Thymus (tissue), 11 donors: ENCODE measurements around the gene LTBP3. TPM values are rescaled to one million over a fixed set of nuclear protein-coding genes. Genes with fewer than 3 reads are reported as not detected.

Source experiments
- DNase-seq, 9 donors: peaks; one replicate each; pipeline ENCODE4 v3.0.0-alpha.2; 2013; ENCODE audit warnings: low spot score in 9 of 9, low read depth in 6 of 9, missing footprints in 1 of 9
- H3K27ac ChIP-seq, 2 donors: one replicate each; pipeline ENCODE4 v1.5.1; 2013; ENCODE audit warnings: control low read depth in 1 of 2, low read depth in 1 of 2, low read length in 1 of 2, mild to moderate bottlenecking in 1 of 2, moderate library complexity in 1 of 2
- H3K27me3 ChIP-seq, 2 donors: one replicate each; pipeline ENCODE4 v1.5.1; 2013; ENCODE audit warnings: low read length in 1 of 2; ENCODE audit not compliant: control insufficient read depth in 2 of 2, insufficient read depth in 1 of 2
- H3K36me3 ChIP-seq, 2 donors: one replicate each; pipeline ENCODE4 v1.5.1; 2013; ENCODE audit warnings: low read length in 1 of 2, mild to moderate bottlenecking in 1 of 2, moderate library complexity in 1 of 2; ENCODE audit not compliant: control insufficient read depth in 2 of 2, insufficient read depth in 2 of 2
- H3K4me1 ChIP-seq, 2 donors: one replicate each; pipeline ENCODE4 v1.5.1; 2013; ENCODE audit warnings: low read length in 2 of 2; ENCODE audit not compliant: control insufficient read depth in 2 of 2, insufficient read depth in 2 of 2
- H3K4me3 ChIP-seq, 2 donors: one replicate each; pipeline ENCODE4 v1.5.1; 2013; ENCODE audit warnings: low read length in 2 of 2, control low read depth in 1 of 2, mild to moderate bottlenecking in 1 of 2
- H3K9me3 ChIP-seq, 2 donors: one replicate each; pipeline ENCODE4 v1.5.1; 2013; ENCODE audit warnings: low read length in 1 of 2, mild to moderate bottlenecking in 1 of 2; ENCODE audit not compliant: control insufficient read depth in 2 of 2, insufficient read depth in 1 of 2
- WGBS: extraction: QIAGEN DNeasy Blood & Tissue Kit; methylation state at CpG from one replicate; pipeline ENCODE4 v1.1.7; 2013; 5-methylcytosine and 5-hydroxymethylcytosine counted together
- polyA plus RNA-seq: library from polyadenylated mRNA; stranded (reverse); fragments of 200-250 nt; gene quantifications from one replicate; pipeline ENCODE4 v1.2.3, GENCODE V29; 2013
- total RNA-seq: library from RNA; stranded (reverse); fragments of 120-200 nt; gene quantifications from one replicate; pipeline ENCODE4 v1.2.4, GENCODE V29; 2013
- donor health status: healthy.

LTBP3 gene
- total and polyA plus RNA-seq, 2 donors: 13.3 to 64.6 TPM

GRCh38 chr11:65504674-65505465 lies 53.3 kb downstream of the LTBP3 start:
- Histone ChIP-seq H3K36me3 (peaks cover 55 to 62% of the 10 kb centered on the region in 2 donors), H3K4me3 (peak overlapping the region; percentile 83 to 100), H3K27ac (peak overlapping the region; percentile 79 to 100), H3K4me1 (peaks cover 3 to 33% of the 10 kb centered on the region in 2 donors), H3K9me3 (no peaks in the 10 kb centered on the region), H3K27me3 (no peaks in the 10 kb centered on the region)
- peak in 2 of 9 donors; percentile 19 to 47 for DNase-seq
- WGBS: 26% methylated on average over 8 of the region's 8 CpGs

DNA sequence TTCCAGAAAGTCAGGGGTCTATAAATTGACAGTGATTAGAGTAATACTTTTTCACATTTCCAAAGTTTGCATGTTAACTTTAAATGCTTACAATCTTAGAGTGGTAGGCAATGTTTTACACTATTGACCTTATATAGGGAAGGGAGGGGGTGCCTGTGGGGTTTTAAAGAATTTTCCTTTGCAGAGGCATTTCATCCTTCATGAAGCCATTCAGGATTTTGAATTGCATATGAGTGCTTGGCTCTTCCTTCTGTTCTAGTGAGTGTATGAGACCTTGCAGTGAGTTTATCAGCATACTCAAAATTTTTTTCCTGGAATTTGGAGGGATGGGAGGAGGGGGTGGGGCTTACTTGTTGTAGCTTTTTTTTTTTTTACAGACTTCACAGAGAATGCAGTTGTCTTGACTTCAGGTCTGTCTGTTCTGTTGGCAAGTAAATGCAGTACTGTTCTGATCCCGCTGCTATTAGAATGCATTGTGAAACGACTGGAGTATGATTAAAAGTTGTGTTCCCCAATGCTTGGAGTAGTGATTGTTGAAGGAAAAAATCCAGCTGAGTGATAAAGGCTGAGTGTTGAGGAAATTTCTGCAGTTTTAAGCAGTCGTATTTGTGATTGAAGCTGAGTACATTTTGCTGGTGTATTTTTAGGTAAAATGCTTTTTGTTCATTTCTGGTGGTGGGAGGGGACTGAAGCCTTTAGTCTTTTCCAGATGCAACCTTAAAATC lies 54.0 kb downstream of the LTBP3 start:
- under 1% methylated on average over 3 of the region's 3 CpGs for WGBS

DNA sequence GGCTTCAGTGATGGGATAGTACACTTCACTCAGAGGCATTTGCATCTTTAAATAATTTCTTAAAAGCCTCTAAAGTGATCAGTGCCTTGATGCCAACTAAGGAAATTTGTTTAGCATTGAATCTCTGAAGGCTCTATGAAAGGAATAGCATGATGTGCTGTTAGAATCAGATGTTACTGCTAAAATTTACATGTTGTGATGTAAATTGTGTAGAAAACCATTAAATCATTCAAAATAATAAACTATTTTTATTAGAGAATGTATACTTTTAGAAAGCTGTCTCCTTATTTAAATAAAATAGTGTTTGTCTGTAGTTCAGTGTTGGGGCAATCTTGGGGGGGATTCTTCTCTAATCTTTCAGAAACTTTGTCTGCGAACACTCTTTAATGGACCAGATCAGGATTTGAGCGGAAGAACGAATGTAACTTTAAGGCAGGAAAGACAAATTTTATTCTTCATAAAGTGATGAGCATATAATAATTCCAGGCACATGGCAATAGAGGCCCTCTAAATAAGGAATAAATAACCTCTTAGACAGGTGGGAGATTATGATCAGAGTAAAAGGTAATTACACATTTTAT lies 54.7 kb downstream of the LTBP3 start:
- Histone ChIP-seq H3K27me3 (no peaks in the 10 kb centered on the region), H3K9me3 (no peaks in the 10 kb centered on the region), H3K4me3 (peak overlapping the region; percentile 83 to 100), H3K27ac (peak overlapping the region; percentile 70 to 100), H3K36me3 (peaks cover 55 to 62% of the 10 kb centered on the region in 2 donors), H3K4me1 (peaks cover 3 to 31% of the 10 kb centered on the region in 2 donors)
- under 1% methylated on average over 3 of the region's 3 CpGs for WGBS
- peak in 1 of 9 donors; percentile 47 for DNase-seq

More for the DNA sequence above, 54.0 kb downstream of the LTBP3 start:
- Histone ChIP-seq H3K27me3 (no peaks in the 10 kb centered on the region), H3K27ac (peak overlapping the region; percentile 15 to 100), H3K4me3 (peak overlapping the region; percentile 83 to 100), H3K36me3 (peaks cover 55 to 62% of the 10 kb centered on the region in 2 donors), H3K9me3 (no peaks in the 10 kb centered on the region), H3K4me1 (peaks cover 3 to 32% of the 10 kb centered on the region in 2 donors)
- DNase-seq: peak in 3 of 9 donors; percentile 43 to 61 (median 44)

DNA sequence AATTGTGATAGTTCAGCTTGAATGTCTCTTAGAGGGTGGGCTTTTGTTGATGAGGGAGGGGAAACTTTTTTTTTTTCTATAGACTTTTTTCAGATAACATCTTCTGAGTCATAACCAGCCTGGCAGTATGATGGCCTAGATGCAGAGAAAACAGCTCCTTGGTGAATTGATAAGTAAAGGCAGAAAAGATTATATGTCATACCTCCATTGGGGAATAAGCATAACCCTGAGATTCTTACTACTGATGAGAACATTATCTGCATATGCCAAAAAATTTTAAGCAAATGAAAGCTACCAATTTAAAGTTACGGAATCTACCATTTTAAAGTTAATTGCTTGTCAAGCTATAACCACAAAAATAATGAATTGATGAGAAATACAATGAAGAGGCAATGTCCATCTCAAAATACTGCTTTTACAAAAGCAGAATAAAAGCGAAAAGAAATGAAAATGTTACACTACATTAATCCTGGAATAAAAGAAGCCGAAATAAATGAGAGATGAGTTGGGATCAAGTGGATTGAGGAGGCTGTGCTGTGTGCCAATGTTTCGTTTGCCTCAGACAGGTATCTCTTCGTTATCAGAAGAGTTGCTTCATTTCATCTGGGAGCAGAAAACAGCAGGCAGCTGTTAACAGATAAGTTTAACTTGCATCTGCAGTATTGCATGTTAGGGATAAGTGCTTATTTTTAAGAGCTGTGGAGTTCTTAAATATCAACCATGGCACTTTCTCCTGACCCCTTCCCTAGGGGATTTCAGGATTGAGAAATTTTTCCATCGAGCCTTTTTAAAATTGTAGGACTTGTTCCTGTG lies 55.4 kb downstream of the LTBP3 start:
- WGBS: under 1% methylated on average over 6 of the region's 6 CpGs
- peaks cover 55 to 62% of the 10 kb centered on the region in 2 donors for H3K36me3 ChIP-seq

GRCh38 chr11:65502274-65502554 lies 55.9 kb downstream of the LTBP3 start:
- no peak for DNase-seq
- peaks cover 3 to 25% of the 10 kb centered on the region in 2 donors for H3K4me1 ChIP-seq
- H3K4me3 ChIP-seq: peak overlapping the region; percentile 83 to 100
- H3K27ac ChIP-seq: peak overlapping the region in 1 of 2 donors; percentile 100
- no peaks in the 10 kb centered on the region for H3K9me3 ChIP-seq
- H3K36me3 ChIP-seq: peaks cover 55 to 61% of the 10 kb centered on the region in 2 donors
- H3K27me3 ChIP-seq: no peaks in the 10 kb centered on the region

More for the DNA sequence above, 55.4 kb downstream of the LTBP3 start:
- H3K9me3 ChIP-seq: no peaks in the 10 kb centered on the region
- peak in 3 of 9 donors; percentile 43 to 61 (median 44) for DNase-seq
- H3K27ac ChIP-seq: peak overlapping the region; percentile 70 to 100
- peak overlapping the region; percentile 83 to 100 for H3K4me3 ChIP-seq
- no peaks in the 10 kb centered on the region for H3K27me3 ChIP-seq
- peaks cover 3 to 30% of the 10 kb centered on the region in 2 donors for H3K4me1 ChIP-seq

DNA sequence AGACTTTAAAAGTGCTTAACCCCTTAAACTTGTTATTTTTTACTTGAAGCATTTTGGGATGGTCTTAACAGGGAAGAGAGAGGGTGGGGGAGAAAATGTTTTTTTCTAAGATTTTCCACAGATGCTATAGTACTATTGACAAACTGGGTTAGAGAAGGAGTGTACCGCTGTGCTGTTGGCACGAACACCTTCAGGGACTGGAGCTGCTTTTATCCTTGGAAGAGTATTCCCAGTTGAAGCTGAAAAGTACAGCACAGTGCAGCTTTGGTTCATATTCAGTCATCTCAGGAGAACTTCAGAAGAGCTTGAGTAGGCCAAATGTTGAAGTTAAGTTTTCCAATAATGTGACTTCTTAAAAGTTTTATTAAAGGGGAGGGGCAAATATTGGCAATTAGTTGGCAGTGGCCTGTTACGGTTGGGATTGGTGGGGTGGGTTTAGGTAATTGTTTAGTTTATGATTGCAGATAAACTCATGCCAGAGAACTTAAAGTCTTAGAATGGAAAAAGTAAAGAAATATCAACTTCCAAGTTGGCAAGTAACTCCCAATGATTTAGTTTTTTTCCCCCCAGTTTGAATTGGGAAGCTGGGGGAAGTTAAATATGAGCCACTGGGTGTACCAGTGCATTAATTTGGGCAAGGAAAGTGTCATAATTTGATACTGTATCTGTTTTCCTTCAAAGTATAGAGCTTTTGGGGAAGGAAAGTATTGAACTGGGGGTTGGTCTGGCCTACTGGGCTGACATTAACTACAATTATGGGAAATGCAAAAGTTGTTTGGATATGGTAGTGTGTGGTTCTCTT lies 56.5 kb downstream of the LTBP3 start:
- WGBS: 0% methylated on average over 3 of the region's 3 CpGs
- Histone ChIP-seq H3K9me3 (no peaks in the 10 kb centered on the region), H3K36me3 (peaks cover 51 to 56% of the 10 kb centered on the region in 2 donors), H3K27ac (peak overlapping the region; percentile 86 to 100), H3K4me3 (peak overlapping the region; percentile 83 to 100), H3K4me1 (peaks cover 6 to 25% of the 10 kb centered on the region in 2 donors), H3K27me3 (no peaks in the 10 kb centered on the region)
- DNase-seq: peak in 3 of 9 donors; percentile 38 to 59 (median 40)

- Histone ChIP-seq H3K4me3 (peak overlapping the region; percentile 83 to 100), H3K9me3 (no peaks in the 10 kb centered on the region), H3K27me3 (no peaks in the 10 kb centered on the region), H3K27ac (peak overlapping the region; percentile 86 to 100), H3K36me3 (peaks cover 48 to 50% of the 10 kb centered on the region in 2 donors), H3K4me1 (peaks cover 8 to 27% of the 10 kb centered on the region in 2 donors)
- DNase-seq: peak in 3 of 9 donors; percentile 29 to 53 (median 31)
- 0% methylated on average over 2 of the region's 2 CpGs for WGBS
These were observed 57.0 kb downstream of the LTBP3 start for GRCh38 chr11:65501186-65501471.
